Muscle layer of colon (tissue), 2 donors: ENCODE measurements around the gene PROSER3.
"Not testable (repeated sequence)": the region's sequence is repeated elsewhere in the genome, so short reads cannot be mapped to it uniquely, and the experiment has no call there.

Experiments
- H3K27ac ChIP-seq: one replicate; pipeline ENCODE4 v1.7.0; 2013; ENCODE audit warnings: low read depth, mild to moderate bottlenecking, low read length, moderate library complexity
- H3K27me3 ChIP-seq, 2 donors: one replicate each; pipeline ENCODE4 v1.7.0; 2013; ENCODE audit warnings: low read length in 2 of 2, mild to moderate bottlenecking in 2 of 2; ENCODE audit not compliant: insufficient read depth in 2 of 2, control insufficient read depth in 1 of 2
- H3K36me3 ChIP-seq: one replicate; pipeline ENCODE4 v1.7.0; 2013; ENCODE audit warnings: mild to moderate bottlenecking, low read length; ENCODE audit not compliant: insufficient read depth
- H3K4me1 ChIP-seq: one replicate; pipeline ENCODE4 v1.7.0; 2013; ENCODE audit warnings: mild to moderate bottlenecking, low read length; ENCODE audit not compliant: insufficient read depth
- H3K4me3 ChIP-seq, 2 donors: one replicate each; pipeline ENCODE4 v1.7.0; 2013; ENCODE audit warnings: low read length in 2 of 2, low read depth in 1 of 2, mild to moderate bottlenecking in 1 of 2, moderate library complexity in 1 of 2
- H3K9ac ChIP-seq: one replicate; pipeline ENCODE4 v1.7.0; 2013; ENCODE audit warnings: low read length
- H3K9me3 ChIP-seq: one replicate; pipeline ENCODE4 v1.7.0; 2013; ENCODE audit warnings: mild to moderate bottlenecking, low read length
- donor health status: abdominal sarcoma.
- donor health status: Adenocarcinoma of cecum.

Gene PROSER3

DNA sequence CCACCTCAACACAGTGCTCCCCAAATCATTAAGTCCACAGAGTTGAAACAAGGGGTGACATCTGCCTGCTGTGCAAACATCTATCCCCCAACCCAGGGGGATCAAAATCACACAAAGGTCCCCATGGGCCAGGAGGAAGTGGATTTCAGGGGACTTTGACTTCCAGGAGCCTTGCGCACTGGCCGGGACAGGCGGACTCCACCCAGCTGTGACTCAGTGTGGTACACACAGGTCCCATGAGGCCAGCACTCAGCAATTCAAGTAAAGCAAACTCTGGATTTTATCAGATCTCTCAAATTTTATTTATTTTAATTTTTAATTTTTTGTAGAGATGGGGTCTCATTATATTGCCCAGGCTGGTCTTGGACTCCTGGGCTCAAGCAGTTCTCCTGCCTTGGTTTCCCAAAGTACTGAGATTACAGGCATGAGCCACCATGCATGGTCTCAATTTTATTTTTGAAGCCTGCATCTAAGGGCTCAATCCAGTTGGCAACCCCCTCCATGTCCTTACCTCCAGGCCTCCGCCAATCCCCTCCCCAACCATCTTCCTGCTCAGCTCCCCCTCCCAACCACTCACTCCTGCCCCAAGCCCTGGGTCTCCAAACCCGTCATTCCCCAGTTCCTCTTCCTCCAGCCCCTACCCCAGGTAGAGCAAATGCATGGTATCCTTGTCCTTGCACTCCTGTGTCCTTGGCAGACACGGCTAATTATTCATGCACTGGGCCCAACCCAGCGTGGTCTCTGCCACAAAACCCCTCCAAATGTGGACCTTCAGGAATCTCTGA is 35.6 kb downstream of the PROSER3 start:
- H3K9me3 ChIP-seq, result no peaks in the 10 kb centered on the region
- H3K27me3 ChIP-seq, result peaks cover 0 to 22% of the 10 kb centered on the region in 2 donors
- H3K36me3 ChIP-seq, result no peaks in the 10 kb centered on the region
- H3K9ac ChIP-seq, result no peak overlapping the region
- no peaks in the 10 kb centered on the region for H3K4me1 ChIP-seq
- no peak overlapping the region for H3K4me3 ChIP-seq
- no peak overlapping the region for H3K27ac ChIP-seq

GRCh38 chr19:35795564-35795963 is 37.6 kb downstream of the PROSER3 start:
- H3K9ac ChIP-seq, H3K4me1 ChIP-seq, H3K27ac ChIP-seq, H3K36me3 ChIP-seq, H3K9me3 ChIP-seq, H3K4me3 ChIP-seq: not testable (repeated sequence)
- peaks cover 0 to 22% of the 10 kb centered on the region in 2 donors for H3K27me3 ChIP-seq

GRCh38 chr19:35796645-35797542 is 38.9 kb downstream of the PROSER3 start:
- H3K4me3 ChIP-seq, result no peak overlapping the region
- H3K9me3 ChIP-seq, result no peaks in the 10 kb centered on the region
- H3K36me3 ChIP-seq, result no peaks in the 10 kb centered on the region
- H3K27ac ChIP-seq, result no peak overlapping the region
- H3K4me1 ChIP-seq, result no peaks in the 10 kb centered on the region
- peaks cover 0 to 22% of the 10 kb centered on the region in 2 donors for H3K27me3 ChIP-seq
- no peak overlapping the region for H3K9ac ChIP-seq

- Histone ChIP-seq H3K27ac (no peak overlapping the region), H3K4me3 (no peak overlapping the region), H3K36me3 (no peaks in the 10 kb centered on the region), H3K9me3 (no peaks in the 10 kb centered on the region), H3K27me3 (peaks cover 0 to 21% of the 10 kb centered on the region in 2 donors), H3K4me1 (no peaks in the 10 kb centered on the region), H3K9ac (no peak overlapping the region)
Measured at GRCh38 chr19:35797663-35798062, 39.7 kb downstream of the PROSER3 start.

GRCh38 chr19:35801828-35802227 is 43.9 kb downstream of the PROSER3 start:
- Histone ChIP-seq H3K9ac (no peak overlapping the region), H3K27me3 (peaks cover 0 to 12% of the 10 kb centered on the region in 2 donors), H3K4me3 (no peak overlapping the region), H3K9me3 (no peaks in the 10 kb centered on the region), H3K36me3 (no peaks in the 10 kb centered on the region), H3K27ac (no peak overlapping the region), H3K4me1 (no peaks in the 10 kb centered on the region)

DNA sequence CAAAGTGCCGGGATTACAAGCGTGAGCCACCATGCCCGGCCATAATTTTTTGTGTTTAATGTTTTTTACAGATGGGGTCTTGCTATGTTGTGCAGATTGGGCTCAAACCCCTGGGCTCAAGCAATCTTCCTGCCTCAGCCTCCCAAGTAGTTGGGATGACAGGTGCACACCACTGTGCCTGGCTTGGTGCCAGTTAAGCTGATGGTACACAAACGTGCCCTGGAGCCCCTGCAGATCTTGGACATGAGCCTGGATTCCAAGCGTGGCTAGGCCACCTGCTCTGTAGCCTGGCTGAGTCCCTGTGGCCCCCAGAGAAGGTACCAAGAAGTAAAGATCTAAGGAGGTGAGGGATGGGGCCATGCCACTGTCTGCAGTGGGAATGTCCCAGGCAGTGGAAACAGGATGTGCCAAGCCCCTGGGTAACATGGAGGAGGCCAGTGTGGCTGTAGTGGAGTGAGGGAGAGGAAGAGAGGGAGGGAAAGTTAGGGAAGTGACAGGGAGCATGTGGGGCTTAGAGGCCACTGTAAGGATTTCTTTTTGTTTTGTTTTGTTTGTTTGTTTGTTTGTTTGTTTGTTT is 47.6 kb downstream of the PROSER3 start:
- Histone ChIP-seq H3K9me3 (no peaks in the 10 kb centered on the region), H3K36me3 (no peaks in the 10 kb centered on the region), H3K27ac (no peak overlapping the region), H3K9ac (no peak overlapping the region), H3K4me3 (no peak overlapping the region), H3K27me3 (no peaks in the 10 kb centered on the region), H3K4me1 (no peaks in the 10 kb centered on the region)

DNA sequence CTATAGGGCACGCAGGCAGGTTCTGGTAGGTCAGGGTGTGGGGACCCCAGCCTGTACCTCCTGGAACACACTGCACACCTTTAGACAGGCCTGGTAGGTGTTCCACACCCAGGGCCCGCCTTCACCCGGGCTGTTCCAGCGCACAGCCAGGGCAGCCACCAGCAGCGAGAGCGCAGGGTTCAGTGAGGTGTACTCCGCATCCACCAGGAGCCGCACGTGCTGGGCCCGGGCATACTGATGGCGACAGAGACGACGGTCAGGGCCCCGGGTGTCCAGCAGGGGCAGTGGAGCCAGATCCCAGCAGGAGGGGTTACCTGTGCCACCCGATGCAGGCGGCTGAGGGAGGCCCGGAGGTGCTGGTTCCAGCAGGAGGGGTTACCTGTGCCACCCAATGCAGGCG is 48.6 kb downstream of the PROSER3 start:
- Histone ChIP-seq H3K9ac (no peak overlapping the region), H3K9me3 (no peaks in the 10 kb centered on the region), H3K27ac (no peak overlapping the region), H3K4me1 (no peaks in the 10 kb centered on the region), H3K36me3 (no peaks in the 10 kb centered on the region), H3K4me3 (no peak overlapping the region), H3K27me3 (no peaks in the 10 kb centered on the region)

- Histone ChIP-seq H3K4me1 (no peaks in the 10 kb centered on the region), H3K9ac (no peak overlapping the region), H3K27ac (no peak overlapping the region), H3K9me3 (no peaks in the 10 kb centered on the region), H3K36me3 (no peaks in the 10 kb centered on the region), H3K4me3 (no peak overlapping the region), H3K27me3 (no peaks in the 10 kb centered on the region)
Measured at GRCh38 chr19:35807633-35808032, 49.7 kb downstream of the PROSER3 start.

GRCh38 chr19:35811317-35812219 is 53.6 kb downstream of the PROSER3 start:
- Histone ChIP-seq H3K27me3 (no peaks in the 10 kb centered on the region), H3K9me3 (no peaks in the 10 kb centered on the region), H3K27ac (no peak overlapping the region)

DNA sequence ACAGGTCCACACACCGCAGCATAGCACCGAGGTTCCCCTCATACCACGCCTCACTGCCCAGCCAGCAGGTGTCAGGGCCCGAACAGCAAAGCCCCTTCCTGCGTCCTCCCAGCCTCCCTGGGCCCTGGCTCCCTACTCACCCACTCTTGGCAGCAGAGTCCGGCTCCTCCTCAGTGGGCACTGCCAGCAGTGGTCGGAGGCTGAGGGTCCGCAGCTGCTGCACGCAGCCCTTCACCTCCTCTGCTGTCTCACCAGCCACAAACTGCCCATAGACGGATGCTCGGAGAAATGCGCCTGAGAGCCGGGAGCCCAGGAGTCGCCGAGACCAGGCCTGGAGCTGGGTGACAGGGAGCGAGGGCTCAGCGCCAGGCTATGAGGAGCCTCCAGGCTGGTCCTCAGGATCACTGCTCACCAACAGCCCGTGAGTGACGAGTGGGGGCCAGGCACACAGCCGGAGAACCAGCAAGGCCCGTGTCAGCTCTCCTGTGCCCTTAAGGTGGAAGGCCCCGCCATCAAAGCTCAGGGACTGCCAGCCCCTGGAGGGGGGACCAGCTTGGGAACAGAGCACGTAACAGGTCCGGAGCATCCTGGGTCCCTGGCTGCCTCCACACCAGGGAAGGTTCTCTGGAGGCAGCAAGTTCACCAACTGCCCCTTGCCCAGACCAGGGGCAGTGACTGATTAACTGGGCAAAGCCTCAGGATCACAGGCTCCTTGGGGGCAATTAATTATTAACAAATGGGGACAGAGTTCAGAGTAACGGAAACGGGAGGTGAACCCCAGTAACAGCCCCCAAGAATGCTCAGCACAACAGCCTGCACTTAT is 54.5 kb downstream of the PROSER3 start, which contains the start of gene PRODH2:
Gene PRODH2, minus strand, starts transcription at position 626 of the 823 bp plus-strand sequence. Its CDS starts 40 bp downstream, at position 586.
- Histone ChIP-seq H3K4me1 (no peaks in the 10 kb centered on the region), H3K27ac (no peak within 1 kb of the TSS), H3K36me3 (no peaks in the 10 kb centered on the region), H3K27me3 (no peaks in the 10 kb centered on the region), H3K9ac (no peak within 1 kb of the TSS), H3K9me3 (no peaks in the 10 kb centered on the region), H3K4me3 (no peak within 1 kb of the TSS)

More at GRCh38 chr19:35811317-35812219, 53.6 kb downstream of the PROSER3 start:
- Histone ChIP-seq H3K9ac (no peak overlapping the region), H3K4me3 (no peak overlapping the region), H3K4me1 (no peaks in the 10 kb centered on the region), H3K36me3 (no peaks in the 10 kb centered on the region)
